NCI-H774 (cell line): ENCODE measurements around the gene CPPED1.
"Not testable (repeated sequence)": the region's sequence is repeated elsewhere in the genome, so short reads cannot be mapped to it uniquely, and the experiment has no call there.

Experiments
- DNase-seq: peaks from one replicate; lab custom pipeline; 2025; lab: John Stamatoyannopoulos, UW

Gene CPPED1

GRCh38 chr16:12802048-12802447 lies 1.6 kb downstream of the CPPED1 start:
- DNase-seq = no peak

- DNase-seq = no peak
Observed at GRCh38 chr16:12801511-12802042, 2.1 kb downstream of the CPPED1 start.

- no peak for DNase-seq
Observed at GRCh38 chr16:12800817-12801216, 2.9 kb downstream of the CPPED1 start.

GRCh38 chr16:12799996-12800395 lies 3.7 kb downstream of the CPPED1 start:
- DNase-seq = not testable (repeated sequence)

GRCh38 chr16:12798846-12799245 lies 4.8 kb downstream of the CPPED1 start:
- no peak for DNase-seq

GRCh38 chr16:12798171-12798570 lies 5.5 kb downstream of the CPPED1 start:
- no peak for DNase-seq

GRCh38 chr16:12796498-12796897 lies 7.2 kb downstream of the CPPED1 start:
- no peak for DNase-seq

GRCh38 chr16:12794486-12795387 lies 8.9 kb downstream of the CPPED1 start:
- no peak for DNase-seq

- no peak for DNase-seq
Observed at GRCh38 chr16:12793865-12794240, 9.8 kb downstream of the CPPED1 start.

- DNase-seq = no peak
Observed at GRCh38 chr16:12793120-12793864, 10.4 kb downstream of the CPPED1 start.

- not testable (repeated sequence) for DNase-seq
Observed at GRCh38 chr16:12792528-12792927, 11.2 kb downstream of the CPPED1 start.

- DNase-seq = no peak
Observed at GRCh38 chr16:12791340-12791739, 12.3 kb downstream of the CPPED1 start.

- DNase-seq = no peak
Observed at GRCh38 chr16:12788758-12789157, 14.9 kb downstream of the CPPED1 start.

- DNase-seq = no peak
Observed at GRCh38 chr16:12786081-12786480, 17.6 kb downstream of the CPPED1 start.

GRCh38 chr16:12784076-12784475 lies 19.6 kb downstream of the CPPED1 start:
- DNase-seq = no peak

GRCh38 chr16:12781777-12782176 lies 21.9 kb downstream of the CPPED1 start:
- DNase-seq = no peak

GRCh38 chr16:12780467-12780866 lies 23.2 kb downstream of the CPPED1 start:
- no peak for DNase-seq

- no peak for DNase-seq
Observed at GRCh38 chr16:12778726-12779125, 25.0 kb downstream of the CPPED1 start.

- DNase-seq = no peak
Observed at GRCh38 chr16:12775656-12776236, 27.9 kb downstream of the CPPED1 start.

GRCh38 chr16:12773221-12773620 lies 30.5 kb downstream of the CPPED1 start:
- DNase-seq = no peak

- DNase-seq = no peak
Observed at GRCh38 chr16:12771341-12771798, 32.3 kb downstream of the CPPED1 start.

- no peak for DNase-seq
Observed at GRCh38 chr16:12769525-12769924, 34.2 kb downstream of the CPPED1 start.
